ENCODE measurements around the gene FAM227A.

The FAM227A gene

GRCh38 chr22:38531251-38531938, 124.8 kb downstream of the FAM227A start:
- no peak for FAIRE-seq
